NCI-H82 treated with DMSO at 0.1 percent for 48 hours (cell line): ENCODE results near the gene LGR6.

Experiments used
- DNase-seq: peaks from one replicate; lab custom pipeline; 2025; ENCODE audit not compliant: unreplicated experiment; lab: John Stamatoyannopoulos, UW

LGR6 gene

DNA sequence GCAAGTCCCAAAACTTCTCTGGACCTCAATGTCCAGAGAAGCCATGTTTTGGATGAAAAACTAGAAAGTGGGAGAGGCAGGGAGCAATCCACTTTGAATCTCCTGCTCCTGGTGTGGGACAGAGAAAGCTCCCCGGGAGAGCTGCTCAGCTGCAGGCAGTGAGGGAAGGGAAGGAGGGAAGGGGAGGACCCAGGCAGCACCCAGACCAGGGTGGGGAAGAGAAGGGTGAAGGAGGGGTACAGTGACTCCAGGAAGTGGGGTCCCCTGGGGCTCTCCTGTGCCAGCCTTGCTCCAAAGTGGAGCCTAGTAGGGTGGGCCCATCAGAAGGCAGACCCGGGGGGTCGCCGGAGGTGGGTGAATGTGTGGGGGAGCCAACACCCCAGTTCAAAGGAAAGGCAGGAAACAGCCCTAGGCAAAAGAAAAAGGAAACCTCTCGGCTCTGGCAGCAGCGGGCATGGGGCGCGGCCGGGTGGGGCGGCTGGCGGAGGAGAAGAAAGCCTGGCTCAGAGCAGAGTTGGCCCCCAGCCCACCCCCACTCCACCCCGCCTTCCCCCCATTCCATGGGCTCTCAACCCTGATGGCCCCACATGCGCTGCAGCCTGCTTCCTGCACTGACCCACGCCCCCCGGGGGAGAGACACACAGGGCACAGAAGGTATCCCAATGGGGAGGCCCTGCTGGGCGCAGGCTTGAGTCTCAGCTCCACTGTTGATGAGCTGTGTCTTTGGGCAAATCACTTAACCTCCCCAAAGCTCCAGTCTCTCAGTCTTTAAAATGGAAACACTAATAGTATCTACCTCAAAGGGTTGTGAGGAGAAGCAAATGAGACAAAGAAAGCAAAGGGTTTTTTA lies 5.7 kb downstream of the LGR6 start:
- no peak for DNase-seq

DNA sequence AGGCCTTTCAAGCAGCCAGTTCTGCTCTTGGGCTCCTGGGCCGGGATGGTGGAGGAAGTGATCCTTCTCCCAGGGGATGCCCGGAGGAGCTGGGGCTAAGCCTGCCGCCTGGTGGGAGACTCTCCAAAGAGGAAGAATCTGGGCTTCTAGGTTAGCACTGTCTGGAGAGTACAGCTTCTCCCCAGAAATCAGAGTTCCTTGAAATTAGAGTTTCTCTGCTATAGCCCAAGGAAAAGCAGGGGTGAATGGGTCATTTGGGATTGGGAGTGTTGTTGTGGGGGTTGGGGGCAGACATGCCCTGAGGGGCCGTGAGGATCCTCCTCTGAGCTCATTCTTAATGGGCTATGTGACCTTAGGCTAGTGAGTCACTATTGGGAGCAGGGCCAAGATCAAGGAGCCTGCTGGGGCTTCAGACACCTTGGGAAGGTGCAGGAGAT lies 6.5 kb downstream of the LGR6 start:
- no peak for DNase-seq

DNA sequence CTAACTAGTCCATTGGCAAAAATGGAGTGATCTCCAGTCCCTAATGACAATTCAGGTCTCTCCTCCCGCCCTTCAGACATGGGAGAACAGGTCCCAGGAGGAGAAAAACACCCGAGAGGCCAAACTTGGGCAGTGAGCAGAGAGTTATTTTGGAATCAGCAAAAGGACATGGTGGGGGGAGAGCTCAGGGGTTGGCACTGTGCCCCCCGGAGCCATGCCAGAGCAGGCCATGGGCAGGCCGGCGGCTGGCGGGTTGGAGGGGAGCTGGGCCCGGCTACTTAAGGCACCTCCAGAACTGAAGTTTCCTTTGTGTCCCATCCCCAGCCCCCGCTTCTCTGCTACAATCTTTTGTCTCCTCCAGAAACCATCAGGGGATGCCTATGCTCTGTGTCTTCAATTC lies 7.1 kb downstream of the LGR6 start:
- no peak for DNase-seq

DNA sequence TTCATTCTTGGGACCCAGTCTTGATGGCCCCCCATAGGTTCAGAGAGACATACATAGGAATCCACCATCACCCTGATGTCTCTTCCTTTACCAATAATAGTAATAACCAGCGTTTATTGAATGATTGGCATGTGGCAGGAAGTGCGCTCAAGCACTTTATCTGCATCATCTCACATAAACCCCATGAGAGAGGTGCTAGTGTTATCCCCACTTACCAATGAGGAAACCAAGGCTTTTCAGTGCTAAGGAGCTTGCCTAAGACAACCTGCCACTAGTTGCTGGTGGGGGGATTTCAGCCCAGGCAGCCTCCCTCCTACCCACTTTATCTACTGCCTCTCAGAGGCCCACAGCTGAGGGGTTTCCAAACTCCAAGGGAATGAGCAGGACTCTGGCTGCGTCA lies 7.7 kb downstream of the LGR6 start:
- DNase-seq = no peak

DNA sequence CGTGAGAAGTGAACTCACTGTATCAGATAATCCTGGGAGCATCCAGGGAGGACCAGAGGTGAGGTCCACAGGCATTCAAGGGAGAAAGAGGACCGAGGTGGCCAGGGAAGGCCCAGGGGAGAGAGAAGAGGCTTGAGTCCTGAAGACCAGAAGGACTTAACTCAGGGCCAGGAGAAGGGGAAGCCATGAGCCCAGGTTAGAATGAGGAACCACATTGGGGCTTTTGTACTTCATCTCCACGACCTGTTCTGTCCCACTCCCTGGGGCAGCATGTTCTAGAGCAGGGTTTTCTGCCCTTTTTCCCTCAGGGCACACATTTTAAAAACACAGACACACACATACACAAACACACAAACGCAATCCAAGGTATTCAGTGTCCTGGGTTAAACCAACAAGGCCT lies 8.4 kb downstream of the LGR6 start:
- no peak for DNase-seq

DNA sequence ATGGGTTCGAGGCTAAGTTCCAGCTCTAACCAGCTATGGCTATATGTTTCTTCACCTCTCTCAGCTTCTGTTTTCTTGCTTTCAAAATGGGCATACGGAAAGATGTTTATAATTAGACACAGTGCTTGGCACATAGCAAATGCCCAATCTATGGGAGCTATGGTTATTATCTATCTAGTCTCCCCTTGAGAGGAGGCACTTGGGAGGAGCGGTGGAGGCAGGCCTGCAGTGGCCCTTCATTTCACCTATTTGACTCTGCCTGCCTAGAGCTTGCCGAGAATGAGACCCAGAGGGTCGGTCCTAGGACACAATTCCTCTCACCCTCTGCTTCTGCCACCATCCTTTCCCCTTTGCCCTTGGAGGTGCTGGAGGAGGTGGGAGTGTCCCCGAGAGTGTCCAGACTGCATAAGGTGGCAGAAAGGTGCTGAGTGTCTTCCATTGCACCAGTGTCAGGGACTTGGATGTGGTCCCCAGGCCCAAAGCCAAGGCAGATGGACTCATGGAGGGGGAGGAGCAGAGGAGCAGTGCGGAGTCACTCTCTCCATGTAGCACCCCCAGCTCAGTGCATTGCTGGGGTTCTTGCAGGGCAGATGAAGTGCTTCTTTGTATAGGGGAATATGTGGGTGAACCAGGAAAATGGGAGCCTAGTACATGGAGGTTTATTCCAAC lies 9.0 kb downstream of the LGR6 start:
- DNase-seq = no peak

DNA sequence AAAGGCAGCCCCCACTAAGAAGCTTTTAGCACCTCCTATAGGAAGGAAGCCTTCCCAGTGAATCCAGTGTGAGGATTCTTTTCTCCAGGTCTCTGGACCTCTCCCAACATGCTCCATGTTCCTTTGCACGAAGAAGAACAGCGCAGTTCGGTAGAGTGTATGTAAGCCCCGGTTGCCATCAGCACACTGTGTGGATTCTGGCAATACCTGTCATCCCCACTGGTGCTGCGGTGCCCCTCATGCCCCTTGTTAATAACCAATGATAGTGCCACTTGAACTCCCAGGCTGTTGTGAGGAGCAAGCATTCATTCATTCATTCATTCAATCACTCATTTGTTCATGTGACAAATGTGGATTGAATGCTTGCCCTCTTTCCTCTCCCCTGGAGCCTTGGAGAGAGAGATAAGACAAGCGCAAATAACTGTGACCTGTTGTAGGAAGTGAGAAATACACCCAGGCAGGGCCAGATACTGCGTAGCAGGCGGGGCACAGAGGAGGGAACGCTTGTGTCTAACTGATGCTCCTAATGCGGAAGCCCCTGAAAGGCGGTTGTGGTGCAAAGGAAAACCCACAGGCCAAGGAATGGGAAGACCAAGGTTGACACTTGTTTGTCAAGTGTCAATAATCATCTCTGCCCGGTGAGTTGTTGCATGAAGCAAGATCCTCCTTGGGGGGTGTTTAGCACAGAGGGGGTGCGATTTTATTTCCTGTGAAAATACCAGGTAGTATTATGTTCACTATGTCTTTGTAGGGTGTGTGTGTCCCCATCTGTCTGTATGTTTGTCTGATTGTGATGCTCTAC lies 9.8 kb downstream of the LGR6 start:
- no peak for DNase-seq

DNA sequence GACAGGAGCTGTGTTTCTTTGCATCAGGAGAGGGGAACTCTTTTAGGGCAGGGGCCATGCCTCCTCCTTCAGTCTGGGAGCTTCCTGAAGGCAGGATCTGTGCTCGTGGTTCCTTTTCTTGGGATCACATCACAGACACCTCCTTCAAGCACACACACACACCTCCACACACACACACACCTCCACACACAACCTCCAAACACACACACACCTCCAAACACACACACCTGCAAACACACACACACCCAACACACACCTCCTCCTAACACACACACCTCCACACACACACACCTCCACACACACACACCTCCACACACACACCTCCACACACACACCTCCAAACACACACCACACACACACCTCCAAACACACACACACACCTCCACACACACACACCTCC lies 10.5 kb downstream of the LGR6 start:
- DNase-seq = no peak

DNA sequence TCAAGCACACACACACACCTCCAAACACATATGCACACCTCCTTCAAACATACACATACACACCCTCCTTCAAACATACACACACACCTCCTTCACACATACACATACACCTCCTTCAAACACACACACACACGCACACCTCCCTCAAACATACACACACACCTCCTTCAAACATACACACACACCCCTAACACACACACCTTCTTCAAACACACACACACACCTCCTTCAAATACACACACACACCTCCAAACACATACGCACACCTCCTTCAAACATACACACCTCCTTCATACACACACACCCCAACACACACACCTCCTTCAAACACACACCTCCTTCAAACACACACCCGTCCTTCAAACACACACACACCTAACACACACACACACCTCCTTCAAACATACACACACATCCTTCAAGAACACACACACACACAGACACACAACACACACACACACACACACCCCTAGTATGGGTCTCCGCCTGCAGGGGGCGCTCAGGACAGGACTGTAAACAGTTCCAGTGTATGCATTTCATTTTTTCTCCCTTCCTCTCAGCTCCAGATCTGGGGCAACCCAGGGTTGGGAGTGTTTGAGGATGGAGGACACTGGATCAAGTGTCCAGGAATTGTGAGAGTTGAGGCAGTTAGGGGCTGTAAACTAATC lies 12.1 kb downstream of the LGR6 start:
- no peak for DNase-seq

DNA sequence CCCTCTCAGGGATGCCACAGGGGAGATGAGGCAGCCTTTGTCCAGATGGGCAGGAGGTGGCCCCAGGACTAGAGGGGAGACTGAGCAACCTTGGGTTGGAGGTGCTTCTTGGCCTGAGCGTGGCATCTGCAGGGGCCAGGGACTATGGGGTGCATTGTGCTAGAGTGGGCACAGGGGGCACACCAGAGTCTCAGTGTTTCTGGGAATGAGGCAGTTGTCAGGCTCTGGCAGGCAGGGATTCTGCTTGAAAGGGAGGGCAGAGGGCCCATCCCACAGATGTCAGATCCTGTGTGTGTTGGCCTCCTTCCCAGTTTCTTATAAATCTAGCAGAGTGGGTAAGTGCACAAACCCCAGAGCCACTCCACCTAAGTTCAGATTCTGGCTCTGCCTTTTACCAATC lies 13.7 kb downstream of the LGR6 start:
- no peak for DNase-seq

DNA sequence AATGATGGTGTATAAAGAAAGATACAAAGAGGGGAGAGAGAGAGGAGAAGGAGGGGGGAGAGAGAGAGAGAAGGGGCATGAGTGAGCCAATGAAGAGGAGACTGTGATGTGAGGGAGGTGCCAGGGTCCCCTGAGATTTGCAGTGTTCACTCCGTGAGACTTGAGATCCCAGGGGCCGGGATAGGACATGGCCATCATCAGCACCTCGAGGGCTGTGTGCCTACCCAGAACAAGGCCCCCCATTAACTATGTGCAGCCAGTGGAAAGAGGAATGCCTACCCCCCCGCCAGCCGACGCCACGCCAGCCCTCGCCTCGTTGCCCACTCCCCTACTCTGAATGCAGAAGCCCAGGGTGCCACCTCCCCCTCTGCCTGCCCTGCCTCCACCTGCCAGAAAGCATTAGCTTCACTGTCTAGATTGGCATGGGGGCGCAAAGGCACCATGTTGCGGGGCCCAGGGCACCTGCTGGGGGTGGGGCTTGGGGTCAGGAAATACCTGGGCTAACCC lies 14.8 kb downstream of the LGR6 start:
- DNase-seq = no peak

DNA sequence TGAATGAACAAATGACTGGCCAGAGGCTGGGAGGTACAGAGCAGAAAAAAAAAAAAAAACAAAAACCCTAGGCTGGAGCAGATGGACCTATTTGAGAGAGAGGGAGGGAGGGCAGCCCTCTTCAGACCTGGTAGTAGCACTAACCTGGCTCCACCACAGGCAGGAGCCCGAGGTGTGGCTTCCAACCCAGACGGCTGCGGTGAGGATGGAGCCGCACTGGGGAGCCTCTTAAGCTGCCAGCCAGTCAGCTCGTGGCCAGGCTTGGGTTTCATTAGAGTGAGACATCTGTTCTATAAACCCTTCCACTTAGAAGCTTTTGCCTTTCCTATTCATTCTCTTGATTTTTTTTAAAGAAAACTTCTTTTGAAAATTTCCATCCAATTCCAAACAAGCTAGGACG lies 16.8 kb downstream of the LGR6 start:
- DNase-seq = peak; percentile 77

DNA sequence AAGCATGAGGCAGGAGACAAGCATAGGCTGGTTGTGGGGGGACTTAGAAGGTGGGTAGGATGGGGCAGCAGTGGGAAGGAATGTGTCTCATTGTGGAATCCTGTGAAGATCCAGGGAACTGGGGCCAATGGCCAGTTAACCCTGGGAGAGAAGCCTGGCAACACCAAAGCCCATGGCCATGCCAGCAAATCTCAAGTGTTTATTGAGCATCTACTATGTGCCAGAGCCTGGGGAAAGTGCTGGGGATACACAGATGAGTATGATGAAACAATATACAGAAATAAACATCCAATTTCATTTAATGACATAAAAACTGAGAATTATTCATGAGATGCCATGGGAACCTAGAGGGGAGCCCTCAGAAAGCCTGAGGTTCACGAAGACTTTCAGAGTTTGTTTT lies 17.4 kb downstream of the LGR6 start:
- no peak for DNase-seq

DNA sequence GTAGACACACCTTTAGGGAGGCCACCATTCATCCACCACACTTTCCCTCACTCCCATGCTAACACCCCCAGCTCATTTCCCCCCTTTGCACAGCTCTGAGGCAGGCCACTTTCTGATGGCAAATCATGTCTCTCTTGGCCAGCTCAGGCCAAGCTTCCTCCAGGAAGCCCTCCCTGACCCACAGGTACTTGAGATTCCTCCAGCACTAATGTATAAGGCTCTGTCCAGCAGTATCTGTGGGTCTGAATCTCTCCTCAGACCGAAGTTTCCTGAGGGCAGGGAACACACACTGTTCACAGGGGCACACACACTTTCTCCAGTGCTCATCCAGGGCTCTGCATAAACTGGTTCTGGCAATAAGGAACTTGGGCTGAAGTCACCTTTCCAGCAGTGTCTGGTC lies 19.2 kb downstream of the LGR6 start:
- DNase-seq = no peak

DNA sequence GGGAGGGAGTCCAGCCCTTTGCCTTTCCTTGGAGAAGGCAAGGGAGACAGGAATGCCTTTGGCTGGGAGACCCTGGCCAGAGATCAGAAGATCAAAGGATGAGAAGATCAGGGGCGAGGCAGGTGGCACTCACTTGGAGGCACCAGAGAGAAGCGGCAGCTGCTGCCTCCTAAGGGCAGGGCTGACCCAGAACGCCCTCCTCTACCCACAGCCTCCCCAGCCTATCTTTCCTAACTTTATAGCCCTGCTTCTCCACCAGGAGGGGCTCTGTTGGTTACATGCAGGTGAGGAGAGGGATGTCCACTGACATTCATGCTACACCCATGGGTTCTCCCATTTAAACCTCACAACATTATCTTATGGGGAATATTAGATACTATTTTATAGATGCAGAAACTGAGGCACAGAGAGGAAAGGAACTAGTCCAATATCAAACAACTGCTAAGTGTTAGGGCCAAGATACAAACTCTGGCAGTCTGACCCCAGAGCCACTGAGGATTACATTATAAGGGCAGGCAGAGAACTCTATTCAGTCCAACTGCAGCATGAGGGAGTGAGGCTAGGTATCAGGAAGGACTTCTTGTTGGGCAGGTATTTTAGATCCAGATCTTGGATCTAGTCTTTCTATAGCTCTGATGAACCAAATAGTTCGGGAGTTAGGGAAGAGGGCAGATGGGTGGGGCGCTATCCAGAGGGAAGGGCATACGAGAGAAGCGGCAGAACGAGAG lies 19.9 kb downstream of the LGR6 start:
- peak; percentile 38 for DNase-seq

DNA sequence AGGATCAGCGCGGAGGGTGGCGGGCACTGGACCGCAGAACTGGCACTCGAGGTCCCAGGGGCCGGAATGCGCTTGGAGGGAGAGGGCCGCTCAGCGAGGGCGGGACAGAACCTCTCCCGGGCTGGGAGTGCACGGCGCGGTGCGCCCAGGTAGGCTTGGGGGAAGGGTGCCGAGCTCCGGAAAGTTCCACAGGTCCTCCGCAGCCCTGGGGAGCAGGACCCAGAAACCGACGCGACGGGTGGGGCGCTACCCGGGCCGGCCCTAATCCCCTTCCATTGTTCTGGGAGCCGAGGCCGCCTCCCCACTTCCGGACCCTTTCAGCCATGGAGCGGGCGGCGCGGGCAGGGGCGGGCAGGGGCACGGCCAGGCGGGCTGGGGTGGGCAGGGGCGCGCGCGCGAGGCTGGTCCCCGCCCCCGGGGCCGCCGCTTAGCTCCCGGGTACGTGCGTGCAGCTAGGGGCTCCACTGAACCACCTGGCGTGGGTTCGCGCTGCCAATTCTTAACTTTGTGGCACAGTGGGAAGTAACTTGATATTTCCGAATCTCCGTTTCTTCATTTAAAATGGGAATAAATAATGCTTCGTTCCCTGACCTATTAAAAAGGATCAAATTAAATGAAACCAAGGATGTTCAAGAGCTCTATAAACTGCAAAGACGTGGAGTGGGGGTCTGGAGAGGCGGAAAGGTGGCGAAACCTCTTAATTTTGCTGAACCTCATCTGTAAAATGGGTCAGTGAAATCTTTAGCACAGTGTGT lies 20.7 kb downstream of the LGR6 start:
- no peak for DNase-seq

DNA sequence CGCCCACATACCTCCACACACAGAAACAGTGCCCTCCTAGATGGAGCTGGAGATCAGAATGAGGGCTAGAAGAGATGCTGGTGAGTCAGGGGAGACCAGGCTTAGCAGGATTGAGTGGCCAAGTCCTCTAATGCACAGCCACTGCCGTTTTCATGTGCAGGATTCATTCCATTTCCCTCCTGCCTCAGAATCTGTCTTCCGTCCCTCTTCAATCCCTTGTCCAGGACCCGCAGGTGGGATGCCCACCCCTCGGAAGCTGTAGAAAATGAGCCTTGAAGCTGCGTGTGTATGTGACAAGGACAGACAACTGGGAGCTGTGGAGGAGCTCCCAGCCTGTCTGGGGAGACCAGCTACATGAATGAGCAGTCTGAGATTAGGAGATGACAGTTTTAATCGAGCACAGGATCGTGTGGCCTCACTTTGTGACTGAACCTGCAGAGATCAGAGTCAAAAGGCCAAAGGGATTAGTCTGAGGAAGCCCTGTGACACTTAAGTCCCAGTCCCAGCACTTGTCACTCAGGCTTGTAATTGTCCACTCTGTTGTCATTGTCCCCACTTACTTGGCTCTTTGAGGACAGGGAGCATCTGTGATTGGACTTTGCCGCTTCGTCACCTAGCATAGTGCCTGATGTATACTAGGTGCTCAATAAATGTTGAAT lies 22.0 kb downstream of the LGR6 start:
- DNase-seq = no peak

DNA sequence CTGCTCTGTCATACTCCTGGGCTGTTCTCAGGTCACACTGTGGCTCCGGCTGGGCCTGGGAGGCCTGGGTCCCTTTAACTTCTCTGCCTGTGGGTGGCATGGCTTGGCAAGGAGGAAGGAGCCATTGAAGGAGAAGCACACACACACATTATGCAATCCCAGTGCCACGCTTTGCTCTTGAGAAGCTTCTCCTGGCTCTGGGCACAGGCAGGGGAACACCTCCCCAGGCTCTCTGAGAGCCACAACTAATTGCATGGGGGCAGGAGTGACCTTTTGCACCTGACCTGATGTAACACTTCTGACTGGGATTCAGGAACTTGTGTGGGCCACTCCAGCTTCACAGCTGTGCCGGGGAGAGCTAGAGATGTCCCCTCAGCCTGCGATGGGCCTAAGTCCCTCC lies 23.1 kb downstream of the LGR6 start:
- no peak for DNase-seq

DNA sequence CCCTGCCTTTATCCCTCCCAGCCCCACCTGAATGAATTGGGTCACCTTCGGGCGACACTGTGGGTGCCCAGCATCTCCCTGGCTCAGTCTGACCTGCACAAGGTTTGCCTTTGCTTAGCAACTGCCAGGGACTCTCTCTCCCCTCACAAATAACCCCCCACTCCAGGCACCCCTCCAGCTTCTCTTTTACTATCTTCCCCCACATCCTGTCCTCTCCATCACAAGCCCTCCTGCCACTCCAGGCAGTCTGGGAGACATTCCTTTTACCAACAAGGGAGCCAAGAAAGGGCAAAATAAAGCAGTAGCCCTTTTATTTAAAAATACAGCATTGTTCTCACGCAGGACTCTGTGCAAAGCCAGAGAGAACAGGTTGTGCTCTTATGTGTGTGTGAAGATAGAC lies 23.9 kb downstream of the LGR6 start:
- no peak for DNase-seq
